GM23338 (cell line): Measurements from ENCODE around the gene MYO1E. TPM values are rescaled to one million over a fixed set of nuclear protein-coding genes. Genes with fewer than 3 reads are reported as not detected.

ENCODE experiments used
- ATAC-seq: fragments of 200-7000 bp; cut with Tn5 transposase; 3 replicates; pipeline ENCODE4 v1.9.1; 2020
- DNase-seq: peaks from one replicate; pipeline ENCODE4 v3.0.0-alpha.2; 2015; ENCODE audit warnings: low spot score
- H2AFZ ChIP-seq: fragments of 200-600 bp; sonication (generic); 2 replicates; pipeline ENCODE4 v1.8.0; 2016; ENCODE audit warnings: antibody characterized with exemption, mild to moderate bottlenecking, moderate library complexity
- H3F3A ChIP-seq: fragments of 200-600 bp; sonication (generic); replicated peaks from 2 replicates; pipeline ENCODE4 v1.8.0; 2017; ENCODE audit warnings: antibody characterized with exemption, mixed run types, low read depth
- H3K27ac ChIP-seq: fragments of 200-600 bp; sonication (generic); 2 replicates; pipeline ENCODE4 v1.6.1; 2016; ENCODE audit warnings: low read depth
- H3K27me3 ChIP-seq: fragments of 200-600 bp; sonication (generic); 2 replicates; pipeline ENCODE4 v1.8.0; 2016; ENCODE audit warnings: mild to moderate bottlenecking, mixed run types, moderate library complexity; ENCODE audit not compliant: insufficient read depth
- H3K36me3 ChIP-seq: fragments of 200-600 bp; sonication (generic); 2 replicates; pipeline ENCODE4 v1.8.0; 2016; ENCODE audit warnings: mild to moderate bottlenecking; ENCODE audit not compliant: insufficient read depth
- H3K4me1 ChIP-seq: fragments of 200-600 bp; sonication (generic); 2 replicates; pipeline ENCODE4 v1.8.0; 2016; ENCODE audit warnings: mild to moderate bottlenecking, moderate library complexity; ENCODE audit not compliant: insufficient read depth
- H3K4me2 ChIP-seq: fragments of 200-600 bp; sonication (generic); 2 replicates; pipeline ENCODE4 v1.7.1; 2017; ENCODE audit warnings: mixed run types
- H3K4me3 ChIP-seq: fragments of 200-600 bp; sonication (generic); 2 replicates; pipeline ENCODE4 v1.6.1; 2016; ENCODE audit warnings: mixed run types
- H3K79me2 ChIP-seq: fragments of 200-600 bp; sonication (generic); replicated peaks from 2 replicates; pipeline ENCODE4 v1.8.0; 2017; ENCODE audit warnings: mild to moderate bottlenecking; ENCODE audit not compliant: insufficient read depth
- H3K9me2 ChIP-seq: fragments of 200-600 bp; sonication (generic); 2 replicates; pipeline ENCODE4 v1.8.0; 2017; ENCODE audit not compliant: insufficient read depth
- H4K20me1 ChIP-seq: fragments of 200-600 bp; sonication (generic); replicated peaks from 2 replicates; pipeline ENCODE4 v1.8.0; 2017; ENCODE audit warnings: mild to moderate bottlenecking; ENCODE audit not compliant: insufficient read depth
- H3K27ac Mint-ChIP-seq: 2 replicates; pipeline ENCODE4 v1.8.0; 2020; ENCODE audit warnings: inconsistent platforms, mild to moderate bottlenecking, moderate library complexity, mixed read lengths
- H3K27me3 Mint-ChIP-seq: 3 replicates; pipeline ENCODE4 v1.8.0; 2022; ENCODE audit warnings: low read depth, mild to moderate bottlenecking, moderate library complexity, mixed read lengths, inconsistent platforms; ENCODE audit not compliant: insufficient read depth, poor library complexity
- H3K36me3 Mint-ChIP-seq: 3 replicates; pipeline ENCODE4 v1.8.0; 2021; ENCODE audit warnings: low read depth, mild to moderate bottlenecking, inconsistent platforms, moderate library complexity, mixed read lengths
- H3K4me1 Mint-ChIP-seq: 3 replicates; pipeline ENCODE4 v1.8.0; 2020; ENCODE audit warnings: mild to moderate bottlenecking, inconsistent platforms, mixed read lengths
- H3K4me3 Mint-ChIP-seq: 3 replicates; pipeline ENCODE4 v1.8.0; 2021; ENCODE audit warnings: moderate library complexity, mild to moderate bottlenecking, inconsistent platforms, mixed read lengths
- H3K9me3 Mint-ChIP-seq: 3 replicates; pipeline ENCODE4 v1.8.0; 2020; ENCODE audit warnings: moderate library complexity, mild to moderate bottlenecking, inconsistent platforms, mixed read lengths
- CREB1 ChIP-seq: fragments of 250-450 bp; sonication (Bioruptor Pico); IDR thresholded peaks from 2 replicates; pipeline ENCODE4 v1.5.0; 2020; ENCODE audit warnings: low read depth, mild to moderate bottlenecking, moderate library complexity
- CTCF ChIP-seq, 2 experiments: fragments of 200-600 bp in 1 of 2; sonication (generic) in 1 of 2; conservative IDR thresholded peaks; 2 replicates each; pipeline versions ENCODE4 v1.5.1 to v1.6.1; 2016 to 2017; ENCODE audit warnings: antibody characterized with exemption in 2 of 2, low read depth in 2 of 2, mild to moderate bottlenecking in 2 of 2, moderate library complexity in 1 of 2
- ETS1 ChIP-seq: IDR thresholded peaks from 2 replicates; pipeline ENCODE4 v1.6.1; 2016; ENCODE audit warnings: antibody characterized with exemption
- EZH2 ChIP-seq: fragments of 200-600 bp; sonication (generic); IDR thresholded peaks from one replicate; pipeline ENCODE4 v1.8.0; 2017; ENCODE audit warnings: antibody characterized with exemption, mild to moderate bottlenecking, low read depth; ENCODE audit not compliant: unreplicated experiment
- EZH2phosphoT487 ChIP-seq: fragments of 200-600 bp; sonication (generic); IDR thresholded peaks from one replicate; pipeline ENCODE4 v1.8.1; 2018; ENCODE audit warnings: antibody characterized with exemption; ENCODE audit not compliant: unreplicated experiment
- JUNB ChIP-seq: IDR thresholded peaks from one replicate; pipeline ENCODE4 v1.6.1; 2016; ENCODE audit warnings: antibody characterized with exemption; ENCODE audit not compliant: unreplicated experiment
- NANOG ChIP-seq: IDR thresholded peaks from 2 replicates; pipeline ENCODE4 v1.6.1; 2016; ENCODE audit warnings: antibody characterized with exemption, borderline replicate concordance
- POLR2AphosphoS5 ChIP-seq: IDR thresholded peaks from 2 replicates; pipeline ENCODE4 v1.6.1; 2016; ENCODE audit warnings: antibody characterized with exemption, low read depth
- REST ChIP-seq: IDR thresholded peaks from one replicate; pipeline ENCODE4 v1.6.1; 2018; ENCODE audit warnings: antibody characterized with exemption; ENCODE audit not compliant: unreplicated experiment
- STAT1 ChIP-seq: IDR thresholded peaks from one replicate; pipeline ENCODE4 v1.6.1; 2016; ENCODE audit warnings: antibody characterized with exemption; ENCODE audit not compliant: unreplicated experiment
- ZNF114 ChIP-seq: fragments of 250-450 bp; sonication (Bioruptor Pico); IDR thresholded peaks from 2 replicates; pipeline ENCODE4 v1.5.0; 2020; ENCODE audit warnings: mild to moderate bottlenecking, moderate library complexity
- ZNF331 ChIP-seq: fragments of 250-450 bp; sonication (Bioruptor Pico); IDR thresholded peaks from 2 replicates; pipeline ENCODE4 v1.5.0; 2020; ENCODE audit warnings: low read depth, mild to moderate bottlenecking, moderate library complexity
- ZNF462 ChIP-seq: fragments of 250-450 bp; sonication (Bioruptor Pico); IDR thresholded peaks from 2 replicates; pipeline ENCODE4 v1.5.0; 2020; ENCODE audit warnings: mild to moderate bottlenecking, moderate library complexity
- polyA plus RNA-seq: library from polyadenylated mRNA; unstranded; fragments of >200 nt; fragmentation: Nextera tagmentation; extraction: Ambion mirVana; gene quantifications from 2 replicates; pipeline ENCODE4 v1.2.1, GENCODE V29; 2016
- total RNA-seq: library from RNA; depleted of rRNA; stranded (reverse); fragments of >200 nt; shearing (Covaris generic); gene quantifications from 2 replicates; pipeline ENCODE4 v1.2.3, GENCODE V29; 2014

The MYO1E gene
- total and polyA plus RNA-seq, 2 experiments from 2014 or later = 68.3 to 131 TPM

GRCh38 chr15:59147666-59148065 lies 225.0 kb downstream of the MYO1E start:
- H3K36me3 Mint-ChIP-seq = peaks cover 38% of the 10 kb centered on the region

More at GRCh38 chr15:59147666-59148065, 225.0 kb downstream of the MYO1E start:
- 0 out of 2 replicates have a peak overlapping the region, but pooled peaks have one; percentile 10 for H3K4me2 ChIP-seq
- no peak overlapping the region for H3K4me3 ChIP-seq
- ATAC-seq (peak; percentile 58), DNase-seq (no peak)
- peaks cover 11% of the 10 kb centered on the region for H3K36me3 ChIP-seq
- no peaks in the 10 kb centered on the region; the same call in 1 of the 2 replicates for H4K20me1 ChIP-seq
- TF ChIP-seq ZNF331 (CRISPR knock-in tag) (no peak), EZH2 (no peak), STAT1 (no peak), CTCF (conservative IDR thresholded peaks at IDR 0.05; ENCODE audit: low read depth in 2 of 2) (no peak), REST (no peak), ZNF462 (CRISPR knock-in tag) (no peak), CREB1 (no peak), JUNB (no peak), ETS1 (no peak), ZNF114 (CRISPR knock-in tag) (no peak), POLR2AphosphoS5 (no peak), NANOG (no peak), EZH2phosphoT487 (no peak)
- Mint-ChIP-seq H3K9me3 (no peaks in the 10 kb centered on the region), H3K4me3 (no peak overlapping the region), H3K27me3 (peaks cover 6% of the 10 kb centered on the region), H3K4me1 (peaks cover 26% of the 10 kb centered on the region), H3K27ac (peak overlapping the region; percentile 90)
- H3K79me2 ChIP-seq = no peaks in the 10 kb centered on the region
- H3K27me3 ChIP-seq = no peaks in the 10 kb centered on the region
- no peaks in the 10 kb centered on the region for H3F3A ChIP-seq
- no peaks in the 10 kb centered on the region for H3K9me2 ChIP-seq
- peak overlapping the region; percentile 73; the same call in 1 of the 2 replicates for H3K27ac ChIP-seq
- H2AFZ ChIP-seq = no peak overlapping the region
- peaks cover 24% of the 10 kb centered on the region for H3K4me1 ChIP-seq
